GM12864 (cell line): Measurements from ENCODE around the gene RBM28.

Source experiments
- DNase-seq: peaks from one replicate; pipeline ENCODE4 v3.0.0-alpha.2; 2011; ENCODE audit warnings: low read depth
- H3K4me3 ChIP-seq: 2 replicates; pipeline ENCODE4 v1.5.1; 2011; ENCODE audit warnings: mild to moderate bottlenecking, low read depth, low read length, control low read depth
- TF ChIP-seq, protein P1 (sequence below): IDR thresholded peaks from 2 replicates; pipeline ENCODE4 v1.5.1; 2011; ENCODE audit warnings: low read depth, mild to moderate bottlenecking, moderate library complexity, low read length, control low read depth, inconsistent platforms; ENCODE audit errors: missing control alignments

The RBM28 gene

DNA sequence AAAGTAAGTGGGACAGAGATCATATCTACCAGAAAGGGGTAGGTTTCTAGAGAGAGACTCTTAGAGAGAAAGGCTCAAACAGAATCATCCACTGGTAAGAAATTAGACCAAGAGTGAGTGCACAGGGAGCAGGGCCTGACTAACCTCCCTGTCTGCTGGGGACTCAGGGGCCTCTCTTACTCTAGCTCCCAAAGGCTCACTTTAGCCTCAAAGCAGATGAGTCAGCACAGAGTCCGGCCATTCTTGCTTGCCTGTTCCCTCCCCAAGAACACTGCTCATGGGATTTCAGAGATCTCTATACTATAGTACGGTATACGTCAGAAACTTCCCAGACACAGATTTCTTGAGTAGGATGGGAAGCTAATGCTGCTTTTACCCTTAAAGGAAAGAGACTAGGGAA lies 32.7 kb downstream of the RBM28 start:
- TF ChIP-seq, protein P1, sequence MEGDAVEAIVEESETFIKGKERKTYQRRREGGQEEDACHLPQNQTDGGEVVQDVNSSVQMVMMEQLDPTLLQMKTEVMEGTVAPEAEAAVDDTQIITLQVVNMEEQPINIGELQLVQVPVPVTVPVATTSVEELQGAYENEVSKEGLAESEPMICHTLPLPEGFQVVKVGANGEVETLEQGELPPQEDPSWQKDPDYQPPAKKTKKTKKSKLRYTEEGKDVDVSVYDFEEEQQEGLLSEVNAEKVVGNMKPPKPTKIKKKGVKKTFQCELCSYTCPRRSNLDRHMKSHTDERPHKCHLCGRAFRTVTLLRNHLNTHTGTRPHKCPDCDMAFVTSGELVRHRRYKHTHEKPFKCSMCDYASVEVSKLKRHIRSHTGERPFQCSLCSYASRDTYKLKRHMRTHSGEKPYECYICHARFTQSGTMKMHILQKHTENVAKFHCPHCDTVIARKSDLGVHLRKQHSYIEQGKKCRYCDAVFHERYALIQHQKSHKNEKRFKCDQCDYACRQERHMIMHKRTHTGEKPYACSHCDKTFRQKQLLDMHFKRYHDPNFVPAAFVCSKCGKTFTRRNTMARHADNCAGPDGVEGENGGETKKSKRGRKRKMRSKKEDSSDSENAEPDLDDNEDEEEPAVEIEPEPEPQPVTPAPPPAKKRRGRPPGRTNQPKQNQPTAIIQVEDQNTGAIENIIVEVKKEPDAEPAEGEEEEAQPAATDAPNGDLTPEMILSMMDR, result no peak
- DNase-seq, result no peak
- H3K4me3 ChIP-seq, result no peak overlapping the region

DNA sequence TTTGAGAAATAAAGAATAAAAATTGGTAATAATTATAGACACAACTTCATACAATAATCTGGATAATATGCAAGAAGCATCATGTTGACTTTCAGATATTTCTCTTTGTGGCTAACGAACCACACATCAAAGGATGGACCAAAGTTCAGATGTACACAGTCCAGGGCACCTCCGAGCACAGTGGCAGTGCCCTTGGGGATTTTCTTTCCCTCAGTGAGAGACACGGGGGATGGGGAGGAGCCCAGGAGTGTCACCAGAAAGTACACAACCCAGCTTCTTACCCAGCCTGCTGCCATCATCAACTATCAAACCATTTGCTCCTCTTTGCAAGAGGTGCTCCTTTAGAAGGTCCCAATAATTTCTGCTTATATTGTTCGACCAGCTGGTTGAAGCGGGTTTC lies 33.2 kb downstream of the RBM28 start:
- TF ChIP-seq, protein P1, result no peak
- no peak overlapping the region for H3K4me3 ChIP-seq
- no peak for DNase-seq

GRCh38 chr7:128309976-128310375 lies 33.7 kb downstream of the RBM28 start:
- H3K4me3 ChIP-seq, result no peak overlapping the region
- DNase-seq, result no peak
- TF ChIP-seq, protein P1, result no peak

DNA sequence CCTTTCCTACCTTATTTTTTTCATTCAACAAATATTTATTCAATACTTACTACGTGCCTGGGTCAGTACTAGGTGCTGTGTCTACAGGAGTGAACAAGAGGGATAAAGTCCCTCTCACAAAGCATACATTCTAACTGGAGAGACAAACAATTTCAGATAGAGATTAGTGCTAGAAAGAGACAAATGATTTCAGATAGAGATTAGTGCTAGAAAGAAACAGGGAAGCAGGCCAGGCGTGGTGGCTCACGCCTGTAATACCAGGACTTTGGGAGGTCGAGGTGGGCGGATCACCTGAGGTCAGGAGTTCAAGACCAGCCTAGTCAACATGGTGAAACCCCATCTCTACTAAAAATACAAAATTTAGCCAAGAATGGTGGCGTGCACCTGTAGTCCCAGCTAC lies 34.6 kb downstream of the RBM28 start:
- no peak overlapping the region for H3K4me3 ChIP-seq
- DNase-seq, result no peak
- TF ChIP-seq, protein P1, result no peak

GRCh38 chr7:128307061-128307460 lies 36.6 kb downstream of the RBM28 start:
- DNase-seq, result no peak

DNA sequence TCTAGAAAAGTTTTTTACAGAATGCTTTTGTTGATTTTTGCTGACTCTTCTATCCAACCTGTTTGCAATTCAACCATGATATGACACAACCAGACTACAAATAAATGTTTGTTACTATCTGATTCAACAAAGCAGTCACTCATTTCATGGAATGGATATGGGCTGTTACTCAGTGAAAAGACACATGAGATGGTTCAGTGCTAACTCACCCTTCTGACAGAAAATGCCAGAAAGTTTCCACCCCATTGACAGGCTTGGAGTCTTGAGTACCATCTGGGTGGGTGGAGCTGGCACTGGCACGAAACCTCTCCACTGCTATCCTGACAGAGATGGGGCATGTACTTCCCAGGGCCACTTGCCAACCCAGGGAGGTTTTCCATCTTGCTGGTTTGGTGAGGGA lies 39.5 kb downstream of the RBM28 start:
- DNase-seq, result no peak
- no peak overlapping the region for H3K4me3 ChIP-seq
- TF ChIP-seq, protein P1, result no peak

More at GRCh38 chr7:128307061-128307460, 36.6 kb downstream of the RBM28 start:
- TF ChIP-seq, protein P1, result no peak
- no peak overlapping the region for H3K4me3 ChIP-seq

DNA sequence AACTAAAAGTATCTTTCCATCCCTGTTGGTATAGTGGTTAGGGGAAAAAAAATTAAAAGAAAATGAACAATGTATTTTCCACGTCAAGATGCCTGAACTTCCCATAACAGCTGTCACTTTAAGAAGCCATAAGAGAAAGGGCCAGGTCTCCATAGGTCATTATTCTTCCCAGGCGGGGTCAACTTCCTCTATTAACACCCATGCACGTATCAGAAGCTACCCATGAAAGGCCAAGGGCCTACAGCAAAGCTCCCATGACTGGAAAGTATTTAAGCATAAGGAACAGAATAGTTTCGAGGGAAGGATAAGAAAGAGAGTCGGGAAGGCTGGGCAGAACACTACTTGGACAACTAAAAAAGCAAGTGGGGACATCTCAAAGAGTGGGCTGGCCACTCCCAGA lies 40.1 kb downstream of the RBM28 start:
- H3K4me3 ChIP-seq, result no peak overlapping the region
- TF ChIP-seq, protein P1, result no peak
- DNase-seq, result no peak
